Stimulated activated CD4-positive, alpha-beta T cell treated with anti-CD3 and anti-CD28 coated beads, Interleukin-15, amount 100 ng/mL, for 48 hours (primary cell): ENCODE data around the gene DOCK3.

Experiments used
- DNase-seq, 2 donors: peaks; one replicate each; pipeline ENCODE4 v3.0.0-alpha.2; 2020; ENCODE audit warnings: low read depth in 2 of 2

DOCK3 gene, protein sequence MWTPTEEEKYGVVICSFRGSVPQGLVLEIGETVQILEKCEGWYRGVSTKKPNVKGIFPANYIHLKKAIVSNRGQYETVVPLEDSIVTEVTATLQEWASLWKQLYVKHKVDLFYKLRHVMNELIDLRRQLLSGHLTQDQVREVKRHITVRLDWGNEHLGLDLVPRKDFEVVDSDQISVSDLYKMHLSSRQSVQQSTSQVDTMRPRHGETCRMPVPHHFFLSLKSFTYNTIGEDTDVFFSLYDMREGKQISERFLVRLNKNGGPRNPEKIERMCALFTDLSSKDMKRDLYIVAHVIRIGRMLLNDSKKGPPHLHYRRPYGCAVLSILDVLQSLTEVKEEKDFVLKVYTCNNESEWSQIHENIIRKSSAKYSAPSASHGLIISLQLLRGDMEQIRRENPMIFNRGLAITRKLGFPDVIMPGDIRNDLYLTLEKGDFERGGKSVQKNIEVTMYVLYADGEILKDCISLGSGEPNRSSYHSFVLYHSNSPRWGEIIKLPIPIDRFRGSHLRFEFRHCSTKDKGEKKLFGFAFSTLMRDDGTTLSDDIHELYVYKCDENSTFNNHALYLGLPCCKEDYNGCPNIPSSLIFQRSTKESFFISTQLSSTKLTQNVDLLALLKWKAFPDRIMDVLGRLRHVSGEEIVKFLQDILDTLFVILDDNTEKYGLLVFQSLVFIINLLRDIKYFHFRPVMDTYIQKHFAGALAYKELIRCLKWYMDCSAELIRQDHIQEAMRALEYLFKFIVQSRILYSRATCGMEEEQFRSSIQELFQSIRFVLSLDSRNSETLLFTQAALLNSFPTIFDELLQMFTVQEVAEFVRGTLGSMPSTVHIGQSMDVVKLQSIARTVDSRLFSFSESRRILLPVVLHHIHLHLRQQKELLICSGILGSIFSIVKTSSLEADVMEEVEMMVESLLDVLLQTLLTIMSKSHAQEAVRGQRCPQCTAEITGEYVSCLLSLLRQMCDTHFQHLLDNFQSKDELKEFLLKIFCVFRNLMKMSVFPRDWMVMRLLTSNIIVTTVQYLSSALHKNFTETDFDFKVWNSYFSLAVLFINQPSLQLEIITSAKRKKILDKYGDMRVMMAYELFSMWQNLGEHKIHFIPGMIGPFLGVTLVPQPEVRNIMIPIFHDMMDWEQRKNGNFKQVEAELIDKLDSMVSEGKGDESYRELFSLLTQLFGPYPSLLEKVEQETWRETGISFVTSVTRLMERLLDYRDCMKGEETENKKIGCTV (N-terminal part only)

GRCh38 chr3:50674349-50675178 is at the start of gene DOCK3:
DOCK3 (plus strand) TSS chr3:50674927; CDS start chr3:50675264, 337 bp downstream.
- DNase-seq = peak in 1 of 2 donors; percentile 37

- no peak for DNase-seq
Observed at GRCh38 chr3:50625231-50626182, 49.2 kb upstream of the DOCK3 start.

GRCh38 chr3:50626401-50626800 is 48.3 kb upstream of the DOCK3 start:
- DNase-seq = no peak

DNA sequence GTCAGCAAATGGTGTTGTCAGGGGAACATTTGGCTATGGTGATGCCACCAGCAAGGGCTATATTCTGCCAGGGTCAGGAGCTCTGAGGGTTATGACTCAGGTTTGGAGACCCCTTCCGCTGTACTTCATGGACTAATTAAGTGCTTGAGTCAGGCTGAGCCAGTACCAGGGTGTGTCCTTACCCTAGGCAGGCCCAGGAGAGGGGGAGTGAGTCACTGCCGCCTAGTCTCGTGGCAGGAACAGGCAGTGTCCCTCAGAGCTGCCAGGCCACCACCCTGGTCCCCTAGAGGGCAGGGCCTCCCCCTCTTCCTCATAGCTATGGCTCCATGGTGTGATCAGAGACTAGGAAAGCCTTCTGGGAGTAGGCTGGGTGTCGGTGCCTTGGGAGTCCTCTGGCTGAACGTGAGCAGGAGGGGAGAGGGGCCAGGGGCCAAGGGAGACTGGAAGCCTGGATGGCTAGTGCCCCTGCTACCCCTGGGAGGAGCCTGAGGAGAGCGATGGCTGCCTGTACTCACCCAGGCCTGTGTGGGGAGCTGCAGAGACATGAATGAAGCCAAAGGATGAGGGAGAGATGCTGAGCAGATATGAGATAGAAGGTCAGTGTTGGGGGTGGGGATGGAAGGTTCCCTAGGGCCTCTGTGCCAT is 47.2 kb upstream of the DOCK3 start:
- no peak for DNase-seq

DNA sequence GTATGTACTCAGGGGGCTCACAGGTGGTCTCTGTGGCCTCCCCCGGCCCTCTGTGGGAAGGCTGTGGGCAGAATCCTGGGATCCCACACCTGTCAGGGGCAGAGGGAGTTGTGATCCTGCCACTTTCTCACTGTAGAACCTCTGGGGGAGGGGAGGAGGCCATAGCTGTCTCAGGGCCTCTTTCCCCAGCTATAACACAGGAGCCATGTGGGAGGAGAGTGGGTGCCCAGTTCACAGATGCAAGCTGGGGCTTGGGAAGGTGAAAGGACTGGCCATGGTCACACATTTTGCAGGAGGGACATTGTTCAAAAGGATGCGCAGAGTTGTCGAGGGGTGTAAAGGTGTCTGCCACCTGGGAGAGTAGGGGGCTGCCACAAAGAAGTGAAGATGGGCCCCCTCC is 46.1 kb upstream of the DOCK3 start:
- no peak for DNase-seq

DNA sequence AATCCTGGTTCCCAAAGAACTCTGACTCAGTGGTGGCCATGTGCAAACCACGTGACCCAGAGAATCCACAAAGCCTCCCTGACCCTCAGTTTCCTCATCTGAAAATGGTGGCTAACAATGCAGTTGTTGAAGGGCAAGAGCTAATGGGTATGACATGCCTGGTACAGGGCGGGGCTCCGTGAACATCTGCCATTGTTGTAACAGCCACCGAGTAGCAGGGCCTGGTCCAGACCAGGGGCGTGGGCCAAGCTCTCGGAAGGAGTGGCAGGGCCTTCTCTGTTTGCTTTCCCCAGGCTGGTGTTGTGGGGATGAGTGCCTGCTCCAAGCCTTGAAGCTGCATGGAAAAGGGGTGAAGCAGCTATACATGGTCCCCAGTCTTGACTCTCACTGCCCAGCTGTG is 44.3 kb upstream of the DOCK3 start:
- DNase-seq = no peak

DNA sequence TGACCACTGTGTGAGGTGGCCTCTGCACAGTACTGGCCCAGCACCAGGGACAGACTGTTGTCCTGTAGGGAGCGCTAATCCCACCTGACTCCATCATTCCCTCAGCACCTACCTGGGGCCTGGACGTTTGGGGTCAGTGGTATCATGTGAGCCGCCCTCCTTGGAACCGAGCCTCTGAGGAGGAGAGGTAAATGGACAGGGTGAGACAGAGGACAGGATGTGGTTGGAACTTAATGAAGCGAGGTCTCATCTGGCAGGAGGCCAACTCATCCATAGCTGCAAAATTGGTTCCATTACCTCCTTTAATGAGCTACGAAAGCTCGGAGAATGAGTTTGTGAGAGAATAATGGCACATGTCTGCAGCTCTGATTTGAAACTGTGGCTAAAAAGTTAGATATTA is 43.9 kb upstream of the DOCK3 start:
- DNase-seq = no peak

GRCh38 chr3:50632450-50632849 is 42.3 kb upstream of the DOCK3 start:
- no peak for DNase-seq

DNA sequence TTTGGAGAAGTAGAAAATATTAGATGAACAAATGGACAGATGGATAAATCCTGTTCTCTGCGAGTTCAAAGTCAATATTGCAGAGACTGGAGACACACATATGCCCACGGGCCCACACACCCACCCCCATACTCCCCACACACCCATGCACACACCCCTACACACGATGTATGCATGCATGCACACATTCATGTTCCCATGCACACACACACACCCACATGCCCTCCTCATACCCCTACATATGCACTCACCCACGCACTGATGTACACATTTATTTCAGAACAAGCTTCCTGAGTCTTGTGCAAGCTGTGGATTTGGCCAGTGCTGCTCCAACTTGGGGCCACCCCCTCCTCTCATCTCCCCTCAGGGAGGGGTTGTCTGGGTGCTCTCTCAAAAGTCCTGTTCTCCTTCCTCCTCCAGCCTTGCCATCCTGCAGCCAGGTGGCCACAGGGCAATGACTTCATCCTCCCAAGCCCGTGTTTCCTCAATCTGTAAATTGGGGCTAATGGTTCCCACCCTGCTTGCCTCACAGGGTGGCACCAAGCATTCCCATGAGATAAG is 41.4 kb upstream of the DOCK3 start:
- no peak for DNase-seq

DNA sequence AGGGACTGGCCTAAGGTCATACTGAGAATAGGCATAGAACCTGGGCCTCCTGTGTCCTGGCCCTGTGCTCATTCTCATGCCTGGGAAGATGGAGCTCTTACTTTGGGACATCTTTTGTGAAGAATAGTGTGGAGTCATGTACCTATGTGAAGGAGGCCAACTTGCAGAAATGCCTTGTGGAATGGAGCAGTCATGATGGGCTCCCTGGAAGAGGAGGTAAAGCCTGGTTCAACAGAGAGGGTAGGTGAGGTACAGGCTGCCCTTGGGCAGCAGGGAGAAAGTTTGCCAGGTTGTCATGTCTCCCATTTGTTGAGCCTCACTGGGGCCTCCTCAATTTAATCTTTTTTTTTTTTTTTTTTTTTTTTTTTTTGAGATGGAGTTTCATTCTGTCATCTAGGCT is 39.7 kb upstream of the DOCK3 start:
- no peak for DNase-seq

- DNase-seq = no peak
Observed at GRCh38 chr3:50637011-50637410, 37.7 kb upstream of the DOCK3 start.

- no peak for DNase-seq
Observed at GRCh38 chr3:50637945-50638344, 36.8 kb upstream of the DOCK3 start.

- no peak for DNase-seq
Observed at GRCh38 chr3:50639055-50639494, 35.7 kb upstream of the DOCK3 start.

GRCh38 chr3:50642382-50642781 is 32.3 kb upstream of the DOCK3 start:
- DNase-seq = no peak

DNA sequence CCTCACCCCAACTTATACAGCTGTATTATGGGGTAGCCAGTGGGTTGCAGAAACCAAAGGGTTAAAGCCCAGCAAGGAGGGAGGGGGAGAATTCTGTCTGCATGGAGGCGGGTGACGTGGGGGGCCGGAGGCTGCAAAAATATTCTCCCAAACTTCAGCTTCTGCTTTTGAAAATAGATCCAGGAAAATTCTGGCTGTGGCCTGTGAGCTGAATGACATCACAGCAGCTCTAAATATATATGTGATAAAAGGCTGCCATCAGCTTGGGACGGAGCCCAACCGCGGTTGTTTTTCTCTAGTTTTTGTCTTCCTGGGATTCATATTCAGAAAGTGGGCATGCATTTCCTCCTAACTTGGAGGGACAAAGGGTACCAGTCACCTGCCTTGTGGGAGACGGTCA is 30.2 kb upstream of the DOCK3 start:
- no peak for DNase-seq

GRCh38 chr3:50645378-50645777 is 29.3 kb upstream of the DOCK3 start:
- no peak for DNase-seq

GRCh38 chr3:50648313-50648712 is 26.4 kb upstream of the DOCK3 start:
- DNase-seq = no peak

- no peak for DNase-seq
Observed at GRCh38 chr3:50648944-50649343, 25.8 kb upstream of the DOCK3 start.

DNA sequence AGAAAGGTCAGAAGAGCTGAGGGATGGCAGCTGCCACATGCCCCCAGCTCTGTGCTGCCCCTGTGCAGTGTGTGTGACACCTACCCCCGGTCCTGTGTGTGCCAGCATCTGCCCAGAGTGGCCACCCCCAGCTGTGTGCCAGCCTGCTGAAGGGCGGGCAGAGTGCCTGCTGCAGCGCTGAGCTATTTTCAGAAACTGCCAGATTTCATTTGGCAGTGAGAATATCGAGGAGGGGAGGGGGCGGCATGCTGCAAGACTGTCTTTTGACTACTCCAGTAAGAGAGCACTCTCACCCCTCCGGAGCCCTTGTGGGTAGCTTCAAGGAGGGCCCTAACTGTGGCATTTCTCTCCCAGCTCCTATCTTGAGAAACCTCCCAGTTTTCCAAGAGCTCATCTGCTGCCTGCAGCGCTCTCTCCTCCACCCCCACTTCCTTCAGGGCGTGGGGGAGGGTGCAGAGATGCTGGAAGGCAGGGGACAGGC is 25.2 kb upstream of the DOCK3 start:
- no peak for DNase-seq
